HepG2 (cell line): ENCODE measurements around the gene EYA3. TPM values are rescaled to one million over a fixed set of nuclear protein-coding genes. Genes with fewer than 3 reads are reported as not detected.

Experiments used
- ASH2L ChIP-seq: fragments of 300-600, 200-600 bp; sonication (generic); IDR thresholded peaks from 2 replicates; pipeline ENCODE4 v1.7.0; 2017; ENCODE audit warnings: low read depth, mild to moderate bottlenecking, moderate library complexity, mixed read lengths, low read length; ENCODE audit not compliant: insufficient read length
- CEBPB ChIP-seq: IDR thresholded peaks from 2 replicates; pipeline ENCODE4 v1.6.1; 2011; ENCODE audit warnings: low read depth, low read length, improper control_type of control experiment, borderline replicate concordance
- E2F1 ChIP-seq: sonication (generic); formaldehyde crosslinking; IDR thresholded peaks from 2 replicates; pipeline ENCODE4 v1.5.0; 2020; ENCODE audit warnings: missing genetic modification reagents
- EED ChIP-seq: sonication (generic); formaldehyde crosslinking; IDR thresholded peaks from 2 replicates; pipeline ENCODE4 v1.5.0; 2020; ENCODE audit warnings: mild to moderate bottlenecking, missing genetic modification reagents
- HMGXB4 ChIP-seq, 2 experiments: sonication (generic) in 1 of 2; formaldehyde crosslinking in 1 of 2; IDR thresholded peaks; 2 replicates each; pipeline versions ENCODE4 v1.4.0 to v1.6.1; 2018 to 2020; ENCODE audit warnings: missing genetic modification reagents in 2 of 2, borderline replicate concordance in 1 of 2, low read depth in 1 of 2, mild to moderate bottlenecking in 1 of 2, missing biosample characterization in 1 of 2
- POGZ ChIP-seq: sonication (generic); formaldehyde crosslinking; IDR thresholded peaks from 2 replicates; pipeline ENCODE4 v1.4.0; 2020; ENCODE audit warnings: mild to moderate bottlenecking, missing genetic modification reagents
- RFXANK ChIP-seq: IDR thresholded peaks from 2 replicates; pipeline ENCODE4 v1.6.1; 2016
- SPEN ChIP-seq: sonication (generic); formaldehyde crosslinking; IDR thresholded peaks from 2 replicates; pipeline ENCODE4 v1.5.1; 2020; ENCODE audit warnings: low read depth, mild to moderate bottlenecking, missing genetic modification reagents
- TBX2 ChIP-seq: sonication (generic); formaldehyde crosslinking; IDR thresholded peaks from 2 replicates; pipeline ENCODE4 v1.5.0; 2020; ENCODE audit warnings: missing genetic modification reagents, mild to moderate bottlenecking, borderline replicate concordance
- ZBTB40 ChIP-seq, 2 experiments: fragments of 450-650 bp in 1 of 2; sonication (generic) in 1 of 2; formaldehyde crosslinking in 1 of 2; IDR thresholded peaks; 2 replicates each; pipeline versions ENCODE4 v1.6.1 to v1.8.0; 2016 to 2022; ENCODE audit warnings: antibody characterized with exemption in 1 of 2, mild to moderate bottlenecking in 1 of 2, missing genetic modification reagents in 1 of 2
- ZEB1 ChIP-seq: IDR thresholded peaks from 2 replicates; pipeline ENCODE4 v1.6.1; 2012; ENCODE audit warnings: mild to moderate bottlenecking, low read depth, inconsistent platforms; ENCODE audit not compliant: insufficient replicate concordance
- ZFY ChIP-seq: sonication (generic); formaldehyde crosslinking; IDR thresholded peaks from 2 replicates; pipeline ENCODE4 v1.4.0; 2020; ENCODE audit warnings: missing genetic modification reagents
- ZNF256 ChIP-seq: sonication (generic); formaldehyde crosslinking; conservative IDR thresholded peaks from 2 replicates; pipeline ENCODE4 v1.4.0; 2020; ENCODE audit warnings: missing genetic modification reagents
- ZNF746 ChIP-seq: sonication (generic); formaldehyde crosslinking; IDR thresholded peaks from 2 replicates; pipeline ENCODE4 v1.8.0; 2022; ENCODE audit warnings: mild to moderate bottlenecking, missing genetic modification reagents
- ZNF777 ChIP-seq: sonication (generic); formaldehyde crosslinking; IDR thresholded peaks from 2 replicates; pipeline ENCODE4 v1.4.0; 2020; ENCODE audit warnings: missing genetic modification reagents
- polyA plus RNA-seq, 8 experiments: library from polyadenylated mRNA; depleted of rRNA in 3 of 8; stranded (reverse) in 7 of 8; unstranded in 1 of 8; fragments of >200 nt; fragmentation: Illumina TruSeq in 4 of 8; extraction: Trizol in 4 of 8; gene quantifications; 2 replicates each; pipeline versions ENCODE4 v1.2.1 to v1.2.3, GENCODE V29; 2011 to 2016; ENCODE audit warnings: low read depth in 4 of 8, missing spikeins in 1 of 8, mixed read lengths in 1 of 8; ENCODE audit not compliant: insufficient read depth in 1 of 8
- total RNA-seq, 5 experiments: library from RNA; depleted of rRNA; stranded (reverse); fragments of >200 nt; fragmentation: Illumina TruSeq; extraction: Trizol; gene quantifications; 2 replicates each; pipeline ENCODE4 v1.2.3, GENCODE V29; 2016; ENCODE audit warnings: low read depth in 1 of 5

EYA3 gene
- total and polyA plus RNA-seq, 2 of the 13 experiments (the other 11 are each of a cell fraction or from before 2014, with no cell fraction given): 13.9 to 19.7 TPM

GRCh38 chr1:27959792-27960603 is 128.4 kb downstream of the EYA3 start, which contains the start of gene XKR8 (continued):
- no peak for TF ChIP-seq ZBTB40 (IDR thresholded peaks at IDR 0.05)
- TF ChIP-seq ZBTB40 (CRISPR knock-in tag; IDR thresholded peaks at IDR 0.05): no peak
- peak; percentile 92 for TF ChIP-seq ZFY (CRISPR knock-in tag)
- peak; percentile 31; the same call in 1 of the 2 replicates for TF ChIP-seq SPEN
- TF ChIP-seq ASH2L: peak; percentile 33
- TF ChIP-seq EED (CRISPR knock-in tag): no peak
- no peak for TF ChIP-seq ZNF746 (CRISPR knock-in tag)
- no peak for TF ChIP-seq CEBPB
- TF ChIP-seq ZNF777 (CRISPR knock-in tag): peak; percentile 99
- peak; percentile 81 to 95; a peak in 3 of 4 replicates for TF ChIP-seq HMGXB4 (CRISPR knock-in tag; IDR thresholded peaks at IDR 0.05; ENCODE audit: borderline replicate concordance in 1 of 2, low read depth in 1 of 2)
- TF ChIP-seq RFXANK (CRISPR knock-in tag): no peak
- TF ChIP-seq ZEB1: peak; percentile 87
- no peak for TF ChIP-seq E2F1 (CRISPR knock-in tag)
- TF ChIP-seq ZNF256: no peak
- TF ChIP-seq POGZ: 0 out of 2 replicates have a peak, but pooled peaks have one; percentile 4
- no peak; the same call in 1 of the 2 replicates for TF ChIP-seq TBX2
